Brain microvascular endothelial cell (primary cell): ENCODE measurements around the gene LRRC52.

Source experiments
- DNase-seq: peaks from one replicate; pipeline ENCODE4 v3.0.0-alpha.2; 2020
- H3K27ac ChIP-seq: fragments of 250-450 bp; sonication (Bioruptor Pico); 2 replicates; pipeline ENCODE4 v1.5.1; 2020; ENCODE audit warnings: mild to moderate bottlenecking, moderate library complexity
- H3K27me3 ChIP-seq: fragments of 250-450 bp; sonication (Bioruptor Pico); replicated peaks from 2 replicates; pipeline ENCODE4 v1.5.1; 2020; ENCODE audit warnings: mild to moderate bottlenecking
- H3K36me3 ChIP-seq: fragments of 250-450 bp; sonication (Bioruptor Pico); replicated peaks from 2 replicates; pipeline ENCODE4 v1.5.1; 2020; ENCODE audit warnings: mild to moderate bottlenecking
- H3K4me3 ChIP-seq: 2 replicates; pipeline ENCODE4 v1.5.1; 2011; ENCODE audit warnings: low read depth, mild to moderate bottlenecking, control low read depth, low read length, moderate library complexity
- in situ Hi-C: cut with HindIII; loops from 2 replicates; pipeline ENCODE4 v1.10.0; 2017; ENCODE audit warnings: low sequenced_read_pairs, low pct_ligation_motif_present
- TF ChIP-seq, protein P1 (sequence below): IDR thresholded peaks from 2 replicates; pipeline ENCODE4 v1.5.1; 2011; ENCODE audit warnings: low read depth, mild to moderate bottlenecking, moderate library complexity, low read length, control low read depth, inconsistent platforms; ENCODE audit errors: missing control alignments

Gene LRRC52

DNA sequence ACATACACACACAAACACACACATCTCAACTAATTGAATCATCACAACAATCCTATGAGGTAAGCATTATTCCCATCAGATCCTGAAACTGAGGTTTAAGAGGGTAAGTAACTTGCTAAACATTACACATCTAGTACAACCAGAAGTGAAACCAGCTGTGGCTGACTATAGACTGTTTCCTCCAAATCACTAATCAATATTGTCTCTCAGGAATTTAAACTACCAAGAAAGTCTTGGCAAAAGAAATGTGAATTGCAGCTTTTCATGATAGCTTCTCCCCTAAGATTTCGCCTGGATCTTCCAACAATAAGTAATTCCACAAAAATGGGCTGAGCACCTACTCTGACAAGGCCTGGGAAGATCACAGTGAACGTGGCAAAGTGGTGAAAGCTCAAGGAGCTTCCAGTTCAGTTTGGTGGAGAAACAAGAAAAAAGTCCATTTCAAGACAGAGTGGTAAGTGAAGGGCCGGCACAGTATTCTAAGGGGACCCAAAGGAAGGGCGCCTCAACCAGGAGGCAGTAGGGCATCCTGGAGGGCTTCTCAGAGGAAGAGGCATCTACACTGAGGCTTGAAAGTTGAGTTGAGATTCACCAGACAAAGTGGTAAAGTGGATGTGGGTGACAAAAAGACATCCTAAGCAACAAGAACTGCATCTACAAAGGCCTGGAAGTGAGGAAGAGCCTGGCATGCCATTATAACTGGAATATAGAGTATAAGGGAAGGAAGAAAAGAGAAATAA lies 22.1 kb downstream of the LRRC52 start:
- no peak for DNase-seq
- no peak overlapping the region for H3K4me3 ChIP-seq
- in situ Hi-C loops = no loop called here
- TF ChIP-seq, protein P1, sequence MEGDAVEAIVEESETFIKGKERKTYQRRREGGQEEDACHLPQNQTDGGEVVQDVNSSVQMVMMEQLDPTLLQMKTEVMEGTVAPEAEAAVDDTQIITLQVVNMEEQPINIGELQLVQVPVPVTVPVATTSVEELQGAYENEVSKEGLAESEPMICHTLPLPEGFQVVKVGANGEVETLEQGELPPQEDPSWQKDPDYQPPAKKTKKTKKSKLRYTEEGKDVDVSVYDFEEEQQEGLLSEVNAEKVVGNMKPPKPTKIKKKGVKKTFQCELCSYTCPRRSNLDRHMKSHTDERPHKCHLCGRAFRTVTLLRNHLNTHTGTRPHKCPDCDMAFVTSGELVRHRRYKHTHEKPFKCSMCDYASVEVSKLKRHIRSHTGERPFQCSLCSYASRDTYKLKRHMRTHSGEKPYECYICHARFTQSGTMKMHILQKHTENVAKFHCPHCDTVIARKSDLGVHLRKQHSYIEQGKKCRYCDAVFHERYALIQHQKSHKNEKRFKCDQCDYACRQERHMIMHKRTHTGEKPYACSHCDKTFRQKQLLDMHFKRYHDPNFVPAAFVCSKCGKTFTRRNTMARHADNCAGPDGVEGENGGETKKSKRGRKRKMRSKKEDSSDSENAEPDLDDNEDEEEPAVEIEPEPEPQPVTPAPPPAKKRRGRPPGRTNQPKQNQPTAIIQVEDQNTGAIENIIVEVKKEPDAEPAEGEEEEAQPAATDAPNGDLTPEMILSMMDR = no peak
- H3K27me3 ChIP-seq = no peaks in the 10 kb centered on the region
- no peaks in the 10 kb centered on the region for H3K36me3 ChIP-seq
- H3K27ac ChIP-seq = no peak overlapping the region

DNA sequence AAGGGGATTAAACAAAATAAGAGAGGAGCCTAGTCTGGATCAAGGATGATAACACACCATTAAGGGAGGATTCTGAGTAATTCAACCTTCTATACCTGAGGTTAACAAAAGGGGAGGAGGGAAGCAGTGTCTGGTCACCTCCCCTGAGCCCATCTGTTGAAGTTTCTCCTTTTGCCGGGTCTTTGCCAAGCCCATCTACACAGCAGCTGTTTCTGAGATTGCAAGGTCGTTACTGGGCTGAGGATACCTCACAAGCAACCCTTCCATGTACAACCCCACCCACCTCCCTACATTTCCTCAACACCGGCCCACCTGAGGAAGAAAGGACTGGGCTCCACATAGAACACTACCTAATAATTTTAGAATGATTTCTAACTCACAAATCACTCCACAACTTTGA lies 26.3 kb downstream of the LRRC52 start:
- TF ChIP-seq, protein P1 = no peak
- DNase-seq = no peak
- no peaks in the 10 kb centered on the region for H3K27me3 ChIP-seq

DNA sequence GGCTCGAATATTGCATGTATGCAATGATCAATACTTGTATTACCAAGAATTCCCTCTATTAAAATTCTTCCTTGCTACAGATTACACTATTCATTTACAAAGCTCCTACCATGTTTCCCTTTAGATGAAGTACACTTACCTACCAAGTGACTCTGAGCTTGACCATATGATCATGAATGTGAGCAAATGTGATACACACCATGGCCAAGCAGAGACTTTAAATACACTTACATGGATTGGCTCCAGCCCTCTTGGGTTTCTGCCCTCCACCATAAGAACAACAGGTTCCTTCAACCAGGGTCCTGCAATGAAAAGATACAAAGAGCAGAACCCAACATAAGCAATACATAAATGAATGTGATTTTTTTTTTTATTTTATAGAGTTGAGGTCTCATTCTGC lies 30.0 kb downstream of the LRRC52 start:
- H3K27me3 ChIP-seq = peaks cover 2% of the 10 kb centered on the region
- in situ Hi-C loops = no loop called here
- TF ChIP-seq, protein P1 = no peak
- H3K4me3 ChIP-seq = no peak overlapping the region
- no peaks in the 10 kb centered on the region for H3K36me3 ChIP-seq
- H3K27ac ChIP-seq = no peak overlapping the region
- DNase-seq = no peak

More for the DNA sequence above, 26.3 kb downstream of the LRRC52 start:
- Histone ChIP-seq H3K4me3 (no peak overlapping the region), H3K27ac (no peak overlapping the region), H3K36me3 (no peaks in the 10 kb centered on the region)
- in situ Hi-C loops = no loop called here

DNA sequence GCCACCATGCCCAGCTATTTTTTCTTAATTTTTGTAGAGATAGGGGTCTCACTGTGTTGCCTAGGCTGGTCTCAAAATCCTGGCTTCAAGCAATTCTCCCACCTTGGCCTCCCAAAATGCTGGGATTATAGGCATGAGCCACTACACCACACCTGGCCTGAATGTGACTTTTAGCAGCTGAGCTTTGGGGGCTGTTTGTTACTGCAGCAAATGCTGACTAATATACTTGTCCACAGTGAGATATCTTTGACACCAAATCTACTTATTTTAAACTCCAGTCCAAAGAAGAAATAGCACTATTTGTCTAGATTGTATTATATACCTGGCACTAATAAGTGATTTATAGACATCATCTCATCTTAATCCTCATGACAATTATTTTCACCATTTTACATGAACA lies 30.5 kb downstream of the LRRC52 start:
- in situ Hi-C loops = no loop called here
- Histone ChIP-seq H3K27me3 (peaks cover 2% of the 10 kb centered on the region), H3K4me3 (no peak overlapping the region), H3K36me3 (no peaks in the 10 kb centered on the region), H3K27ac (no peak overlapping the region)
- no peak for DNase-seq
- TF ChIP-seq, protein P1 = no peak

DNA sequence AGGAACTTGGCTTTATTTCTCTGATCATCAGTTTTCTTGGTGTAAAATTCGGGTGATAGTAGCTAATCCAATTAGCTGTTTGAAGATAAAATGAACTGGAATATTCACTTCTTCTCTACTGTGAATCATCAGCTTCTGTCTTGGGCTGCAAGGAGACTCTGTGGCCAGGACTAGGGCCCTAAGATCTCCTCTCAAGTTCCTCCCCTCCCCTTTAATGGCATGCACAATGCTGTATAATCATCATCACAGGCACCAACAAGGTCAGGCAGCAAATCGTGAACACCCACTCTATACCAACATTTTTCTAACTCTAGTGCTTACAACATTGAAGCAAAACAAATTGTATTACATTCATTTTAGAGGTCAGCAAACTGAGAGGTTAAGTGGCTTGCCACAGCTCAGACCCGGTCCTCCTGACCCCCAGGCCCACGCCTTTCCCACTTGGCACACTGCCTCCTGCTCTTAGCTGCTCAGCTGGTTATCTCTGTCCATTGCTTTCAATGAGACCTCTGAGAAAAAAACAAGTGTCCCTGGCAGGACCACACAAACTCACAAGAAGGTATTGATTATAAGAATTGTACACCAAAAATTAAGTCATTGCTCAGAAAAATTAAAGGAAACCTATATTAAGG lies 31.8 kb downstream of the LRRC52 start:
- Histone ChIP-seq H3K27ac (no peak overlapping the region), H3K4me3 (no peak overlapping the region), H3K27me3 (peaks cover 2% of the 10 kb centered on the region), H3K36me3 (no peaks in the 10 kb centered on the region)
- in situ Hi-C loops = loop anchor here (25.0 kb wide), 1 partner anchor 188 kb away; no protein-coding TSS in a partner anchor
- TF ChIP-seq, protein P1 = no peak
- no peak for DNase-seq

DNA sequence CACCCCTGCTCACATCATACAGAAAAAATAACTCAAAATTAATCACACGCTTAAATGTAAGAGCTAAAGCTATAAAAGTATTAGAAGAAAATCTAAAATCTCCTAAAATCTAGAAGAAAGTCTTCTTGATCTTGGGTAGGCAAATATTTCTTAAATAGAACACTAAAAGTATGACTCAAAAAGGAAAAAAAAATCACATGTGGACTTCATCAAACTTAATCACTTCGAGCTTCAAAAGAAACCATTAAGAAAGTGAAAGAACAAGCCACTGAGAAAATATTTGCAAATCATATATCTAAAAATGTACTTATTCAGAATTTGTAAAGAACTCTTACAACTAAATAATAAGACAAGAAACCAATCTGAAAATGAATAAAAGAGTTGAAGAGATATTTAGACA lies 32.7 kb downstream of the LRRC52 start:
- no peak for DNase-seq
- TF ChIP-seq, protein P1 = no peak
- Histone ChIP-seq H3K27me3 (peaks cover 2% of the 10 kb centered on the region), H3K27ac (no peak overlapping the region), H3K4me3 (no peak overlapping the region), H3K36me3 (no peaks in the 10 kb centered on the region)
- in situ Hi-C loops = loop anchor here (25.0 kb wide), 1 partner anchor 189 kb away; no protein-coding TSS in a partner anchor
